Caco-2 (cell line): Measurements from ENCODE around the gene PIRT. TPM values are rescaled to one million over a fixed set of nuclear protein-coding genes. Genes with fewer than 3 reads are reported as not detected.

Source experiments
- BruUV-seq: library from RNA; stranded (reverse); fragments of 400-500 nt; replicated peaks from 2 replicates; lab custom pipeline; 2021; lab: Mats Ljungman, UMichigan
- CTCF ChIA-PET: fragments of 300-600 bp; sonication (Branson Sonifier 250); formaldehyde crosslinking; loops from one replicate; lab custom pipeline; 2022; ENCODE audit warnings: antibody characterized with exemption; lab: Charles Lee
- POLR2A ChIA-PET: fragments of 300-600 bp; sonication (Branson Sonifier 250); formaldehyde crosslinking; loops from one replicate; lab custom pipeline; 2022; ENCODE audit warnings: antibody characterized with exemption; lab: Charles Lee
- DNase-seq, 2 experiments: peaks; one replicate each; pipeline versions ENCODE4 v3.0.0 to v3.0.0-alpha.2; 2020 to 2022
- H3K27me3 ChIP-seq: replicated peaks from 2 replicates; pipeline ENCODE4 v1.6.0; 2011; ENCODE audit warnings: low read length; ENCODE audit not compliant: control insufficient read depth, insufficient read depth
- H3K36me3 ChIP-seq: 2 replicates; pipeline ENCODE4 v1.5.1; 2011; ENCODE audit warnings: low read length; ENCODE audit not compliant: control insufficient read depth, insufficient read depth
- H3K4me1 ChIP-seq: fragments of 250-450 bp; sonication (Bioruptor Pico); 2 replicates; pipeline ENCODE4 v1.5.1; 2020; ENCODE audit warnings: mild to moderate bottlenecking
- H3K4me3 ChIP-seq: 2 replicates; pipeline ENCODE4 v1.5.1; 2011; ENCODE audit warnings: low read depth, mild to moderate bottlenecking, control low read depth, low read length
- H3K9me3 ChIP-seq: fragments of 250-450 bp; sonication (Bioruptor Pico); 2 replicates; pipeline ENCODE4 v1.5.1; 2020; ENCODE audit warnings: mild to moderate bottlenecking, moderate library complexity
- H3K27ac Mint-ChIP-seq: one replicate; pipeline ENCODE4 v1.8.0; 2022; ENCODE audit warnings: mixed read lengths; ENCODE audit not compliant: unreplicated experiment
- H3K27me3 Mint-ChIP-seq: one replicate; pipeline ENCODE4 v1.8.0; 2022; ENCODE audit warnings: mixed read lengths; ENCODE audit not compliant: insufficient read depth, unreplicated experiment
- H3K36me3 Mint-ChIP-seq: one replicate; pipeline ENCODE4 v1.8.0; 2022; ENCODE audit warnings: mild to moderate bottlenecking, mixed read lengths; ENCODE audit not compliant: insufficient read depth, unreplicated experiment
- H3K4me1 Mint-ChIP-seq: one replicate; pipeline ENCODE4 v1.8.0; 2022; ENCODE audit warnings: low read depth, mixed read lengths; ENCODE audit not compliant: unreplicated experiment
- H3K4me3 Mint-ChIP-seq: one replicate; pipeline ENCODE4 v1.8.0; 2022; ENCODE audit warnings: mild to moderate bottlenecking, moderate library complexity, mixed read lengths; ENCODE audit not compliant: unreplicated experiment
- H3K9me3 Mint-ChIP-seq: one replicate; pipeline ENCODE4 v1.8.0; 2022; ENCODE audit warnings: mixed read lengths; ENCODE audit not compliant: unreplicated experiment
- CTCF ChIP-seq, 2 experiments: fragments of 200-600 bp in 1 of 2; IDR thresholded peaks; 1 replicate in 1 of 2; 2 replicates in 1 of 2; pipeline versions ENCODE4 v1.5.1 to v1.8.0; 2011 to 2022; ENCODE audit warnings: antibody characterized with exemption in 1 of 2, control low read depth in 1 of 2, inconsistent platforms in 1 of 2, low read depth in 1 of 2, low read length in 1 of 2, mild to moderate bottlenecking in 1 of 2, moderate library complexity in 1 of 2; ENCODE audit not compliant: insufficient read depth in 1 of 2, severe bottlenecking in 1 of 2, unreplicated experiment in 1 of 2
- intact Hi-C: fragments of 100-400 bp; cut with micrococcal nuclease; formaldehyde crosslinking; loops from one replicate; pipeline ENCODE4 v1.10.0; 2022; ENCODE audit not compliant: unreplicated experiment
- total RNA-seq: library from RNA; stranded (reverse); gene quantifications from 2 replicates; pipeline ENCODE4 v1.2.3, GENCODE V29; 2022

The PIRT gene
- total RNA-seq, 1 experiment from 2014 or later: not detected

GRCh38 chr17:10807704-10808128, 30.2 kb downstream of the PIRT start:
- no peak overlapping the region for H3K27ac Mint-ChIP-seq
- H3K36me3 ChIP-seq: no peaks in the 10 kb centered on the region
- H3K27me3 ChIP-seq: no peaks in the 10 kb centered on the region
- H3K4me3 Mint-ChIP-seq: no peak overlapping the region
- BruUV-seq: no TSS peak
- CTCF ChIA-PET: no interaction called here
- no peaks in the 10 kb centered on the region for H3K36me3 Mint-ChIP-seq
- H3K9me3 ChIP-seq: no peaks in the 10 kb centered on the region
- no peaks in the 10 kb centered on the region for H3K27me3 Mint-ChIP-seq
- H3K4me3 ChIP-seq: no peak overlapping the region
- peaks cover under 1% of the 10 kb centered on the region for H3K4me1 Mint-ChIP-seq
- POLR2A ChIA-PET: no interaction called here
- intact Hi-C loops: no loop called here
- no peak for DNase-seq
- H3K9me3 Mint-ChIP-seq: no peaks in the 10 kb centered on the region
- no peaks in the 10 kb centered on the region for H3K4me1 ChIP-seq
- TF ChIP-seq CTCF (IDR thresholded peaks at IDR 0.05; ENCODE audit: insufficient read depth in 1 of 2, low read depth in 1 of 2, low read length in 1 of 2, severe bottlenecking in 1 of 2, unreplicated experiment in 1 of 2): no peak

DNA sequence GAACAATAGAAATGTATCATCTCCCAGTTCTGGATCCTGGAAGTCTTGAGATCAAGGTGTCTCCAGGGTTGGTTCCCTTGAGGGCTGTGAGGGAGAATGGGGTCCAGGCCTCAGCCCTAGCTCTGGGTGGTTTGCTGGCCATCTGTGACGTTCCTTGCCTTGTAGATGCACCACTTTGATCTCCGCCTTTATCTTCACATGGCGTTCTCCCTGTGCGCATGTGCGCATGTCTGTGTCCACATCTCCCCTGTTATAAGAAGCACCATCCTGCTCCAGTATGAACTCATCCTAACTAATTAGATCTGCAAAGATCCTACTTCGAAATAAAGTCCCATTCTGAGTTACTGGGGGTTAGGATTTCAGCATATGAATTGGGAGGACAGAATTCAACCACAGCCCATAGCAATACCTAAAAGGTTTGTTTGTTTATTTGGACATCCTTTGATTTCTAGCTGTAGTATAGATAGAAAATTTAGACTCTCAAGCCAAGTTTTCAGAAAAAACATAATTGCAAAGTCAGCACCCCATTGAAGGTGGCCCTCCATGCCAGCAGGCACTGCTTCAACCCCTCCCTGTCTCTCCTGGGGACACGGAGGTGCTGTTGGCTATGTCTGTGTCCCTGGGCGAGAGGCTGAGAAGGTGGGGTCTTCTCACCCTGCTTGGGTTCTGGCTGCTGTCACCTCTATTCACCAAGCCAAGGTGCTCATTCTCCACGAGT, 31.2 kb downstream of the PIRT start:
- Mint-ChIP-seq H3K4me1 (peaks cover 6% of the 10 kb centered on the region), H3K9me3 (no peaks in the 10 kb centered on the region), H3K36me3 (no peaks in the 10 kb centered on the region), H3K27ac (no peak overlapping the region), H3K27me3 (no peaks in the 10 kb centered on the region), H3K4me3 (no peak overlapping the region)
- ChIA-PET POLR2A (no interaction called here), CTCF (no interaction called here)
- no peaks in the 10 kb centered on the region for H3K9me3 ChIP-seq
- no peak for TF ChIP-seq CTCF (IDR thresholded peaks at IDR 0.05; ENCODE audit: insufficient read depth in 1 of 2, low read depth in 1 of 2, low read length in 1 of 2, severe bottlenecking in 1 of 2, unreplicated experiment in 1 of 2)
- no peaks in the 10 kb centered on the region for H3K27me3 ChIP-seq
- no peaks in the 10 kb centered on the region for H3K4me1 ChIP-seq
- no peaks in the 10 kb centered on the region for H3K36me3 ChIP-seq
- no peak for DNase-seq
- H3K4me3 ChIP-seq: no peak overlapping the region
- BruUV-seq: no TSS peak
- intact Hi-C loops: no loop called here

DNA sequence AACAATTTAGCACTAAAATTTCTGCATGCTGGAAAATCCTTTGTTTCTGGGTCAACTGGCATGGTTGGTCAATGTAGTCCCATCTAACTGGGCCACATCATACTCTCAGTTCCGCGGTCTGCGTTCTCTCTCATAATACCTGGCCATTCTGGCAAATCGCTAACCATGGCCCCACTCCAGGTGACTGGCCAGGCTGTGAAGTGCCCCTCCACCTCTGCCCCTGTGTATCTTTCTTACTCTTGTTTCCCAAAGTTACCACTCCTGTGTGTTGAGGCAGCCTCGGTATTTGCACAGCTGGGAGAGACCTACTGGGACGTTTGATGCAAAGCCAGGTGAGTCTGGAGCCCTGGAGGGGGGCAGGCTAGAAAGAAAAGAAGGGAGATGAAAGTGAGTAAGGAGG, 32.0 kb downstream of the PIRT start:
- POLR2A ChIA-PET: no interaction called here

More for the DNA sequence above, 32.0 kb downstream of the PIRT start:
- Mint-ChIP-seq H3K27me3 (no peaks in the 10 kb centered on the region), H3K4me3 (no peak overlapping the region), H3K27ac (no peak overlapping the region), H3K4me1 (peaks cover 6% of the 10 kb centered on the region), H3K9me3 (no peaks in the 10 kb centered on the region), H3K36me3 (no peaks in the 10 kb centered on the region)
- no peak for TF ChIP-seq CTCF (IDR thresholded peaks at IDR 0.05; ENCODE audit: insufficient read depth in 1 of 2, low read depth in 1 of 2, low read length in 1 of 2, severe bottlenecking in 1 of 2, unreplicated experiment in 1 of 2)
- no TSS peak for BruUV-seq
- no peaks in the 10 kb centered on the region for H3K4me1 ChIP-seq
- H3K9me3 ChIP-seq: no peaks in the 10 kb centered on the region
- no peak for DNase-seq
- no peak overlapping the region for H3K4me3 ChIP-seq
- intact Hi-C loops: no loop called here
- H3K27me3 ChIP-seq: no peaks in the 10 kb centered on the region
- CTCF ChIA-PET: no interaction called here
- H3K36me3 ChIP-seq: no peaks in the 10 kb centered on the region
